Measurements from ENCODE around the gene GLTP. TPM values are rescaled to one million over a fixed set of nuclear protein-coding genes. Genes with fewer than 3 reads are reported as not detected.

GLTP gene
- total and polyA plus RNA-seq, 3 donors from 2014 or later, result 20.0 to 27.1 (median 23.1) TPM

GRCh38 chr12:109814600-109815150, 65.7 kb downstream of the GLTP start:
- 77 to 90% methylated on average over 12 to 18 of the region's 20 CpGs for WGBS, 2 donors
- no peak for DNase-seq
- TF ChIP-seq, protein P1, sequence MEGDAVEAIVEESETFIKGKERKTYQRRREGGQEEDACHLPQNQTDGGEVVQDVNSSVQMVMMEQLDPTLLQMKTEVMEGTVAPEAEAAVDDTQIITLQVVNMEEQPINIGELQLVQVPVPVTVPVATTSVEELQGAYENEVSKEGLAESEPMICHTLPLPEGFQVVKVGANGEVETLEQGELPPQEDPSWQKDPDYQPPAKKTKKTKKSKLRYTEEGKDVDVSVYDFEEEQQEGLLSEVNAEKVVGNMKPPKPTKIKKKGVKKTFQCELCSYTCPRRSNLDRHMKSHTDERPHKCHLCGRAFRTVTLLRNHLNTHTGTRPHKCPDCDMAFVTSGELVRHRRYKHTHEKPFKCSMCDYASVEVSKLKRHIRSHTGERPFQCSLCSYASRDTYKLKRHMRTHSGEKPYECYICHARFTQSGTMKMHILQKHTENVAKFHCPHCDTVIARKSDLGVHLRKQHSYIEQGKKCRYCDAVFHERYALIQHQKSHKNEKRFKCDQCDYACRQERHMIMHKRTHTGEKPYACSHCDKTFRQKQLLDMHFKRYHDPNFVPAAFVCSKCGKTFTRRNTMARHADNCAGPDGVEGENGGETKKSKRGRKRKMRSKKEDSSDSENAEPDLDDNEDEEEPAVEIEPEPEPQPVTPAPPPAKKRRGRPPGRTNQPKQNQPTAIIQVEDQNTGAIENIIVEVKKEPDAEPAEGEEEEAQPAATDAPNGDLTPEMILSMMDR (IDR thresholded peaks at IDR 0.05), result no peak
- no peak for TF ChIP-seq POLR2A (IDR thresholded peaks at IDR 0.05)
- Histone ChIP-seq H3K27me3 (no peaks in the 10 kb centered on the region), H3K9me3 (no peaks in the 10 kb centered on the region), H3K4me3 (no peak overlapping the region), H3K27ac (no peak overlapping the region), H3K4me1 (no peaks in the 10 kb centered on the region), H3K36me3 (ENCODE audit: low read depth, missing control alignments) (no peaks in the 10 kb centered on the region)
- intact Hi-C loops (cut with DNase I; ENCODE audit: low total_unique reads), result no loop called here

DNA sequence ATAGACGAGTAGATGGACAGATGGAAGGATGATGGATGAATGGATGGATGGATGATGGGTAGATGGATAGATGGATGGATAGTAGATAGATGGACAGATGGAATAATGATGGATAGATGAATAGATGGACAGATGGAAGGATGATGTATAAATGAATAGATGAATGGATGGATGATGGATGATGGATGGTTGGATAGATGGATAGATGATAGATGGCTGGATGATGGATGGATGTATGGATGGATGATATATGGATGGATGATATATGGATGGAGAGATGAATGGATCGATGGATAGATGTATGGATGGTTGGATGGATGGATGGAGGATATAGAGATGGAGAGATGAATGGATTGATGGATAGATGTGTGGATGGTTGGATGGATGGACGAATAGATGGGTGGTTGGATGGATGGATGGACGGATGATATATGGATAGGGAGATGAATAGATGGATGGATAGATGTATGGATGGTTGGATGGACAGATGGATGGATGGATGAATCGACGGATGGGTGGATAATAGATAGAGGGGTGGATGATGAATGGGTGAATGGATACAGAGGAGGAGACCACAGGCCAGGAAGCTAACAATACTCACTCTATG, 66.4 kb downstream of the GLTP start:
- TF ChIP-seq POLR2A (IDR thresholded peaks at IDR 0.05), result no peak
- TF ChIP-seq, protein P1 (IDR thresholded peaks at IDR 0.05), result no peak
- no peaks in the 10 kb centered on the region for H3K9me3 ChIP-seq
- H3K4me3 ChIP-seq, result no peak overlapping the region
- DNase-seq, result no peak
- no peaks in the 10 kb centered on the region for H3K36me3 ChIP-seq (ENCODE audit: low read depth, missing control alignments)
- WGBS, 2 donors, result 89 to 91% methylated on average over 6 of the region's 6 CpGs
- H3K27ac ChIP-seq, result no peak overlapping the region
- H3K27me3 ChIP-seq, result no peaks in the 10 kb centered on the region
- intact Hi-C loops (cut with DNase I; ENCODE audit: low total_unique reads), result no loop called here
- H3K4me1 ChIP-seq, result no peaks in the 10 kb centered on the region

DNA sequence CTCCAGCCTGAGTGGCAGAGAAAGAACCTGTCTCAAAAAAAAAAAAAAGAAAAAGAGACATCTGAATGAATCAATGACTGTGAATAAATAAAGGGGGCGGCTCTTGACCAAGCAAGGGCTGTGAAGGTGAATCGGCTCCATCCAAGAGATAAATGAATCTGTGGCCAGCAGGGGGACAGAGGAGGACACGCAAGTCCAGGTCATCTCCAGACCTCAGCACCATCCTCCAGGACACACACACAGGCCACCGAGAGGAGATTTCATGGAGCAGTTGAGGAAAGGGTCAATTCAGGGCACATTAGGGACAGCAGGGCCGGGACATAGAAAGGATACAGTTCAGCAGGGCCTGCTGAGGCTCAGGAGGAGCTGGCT, 68.7 kb downstream of the GLTP start:
- intact Hi-C loops (cut with DNase I; ENCODE audit: low total_unique reads), result no loop called here
- no peaks in the 10 kb centered on the region for H3K4me1 ChIP-seq
- TF ChIP-seq, protein P1 (IDR thresholded peaks at IDR 0.05), result no peak
- TF ChIP-seq POLR2A (IDR thresholded peaks at IDR 0.05), result no peak

GRCh38 chr12:109810954-109811623, 69.3 kb downstream of the GLTP start:
- H3K4me1 ChIP-seq, result no peaks in the 10 kb centered on the region
- DNase-seq, result no peak
- TF ChIP-seq, protein P1 (IDR thresholded peaks at IDR 0.05), result no peak
- TF ChIP-seq POLR2A (IDR thresholded peaks at IDR 0.05), result no peak
- intact Hi-C loops (cut with DNase I; ENCODE audit: low total_unique reads), result no loop called here
- no peak overlapping the region for H3K27ac ChIP-seq
- no peaks in the 10 kb centered on the region for H3K36me3 ChIP-seq (ENCODE audit: low read depth, missing control alignments)
- H3K4me3 ChIP-seq, result no peak overlapping the region
- no peaks in the 10 kb centered on the region for H3K27me3 ChIP-seq
- 79 to 88% methylated on average over 10 of the region's 10 CpGs for WGBS, 2 donors
- H3K9me3 ChIP-seq, result no peaks in the 10 kb centered on the region

More for the DNA sequence above, 68.7 kb downstream of the GLTP start:
- 74 to 80% methylated on average over 5 of the region's 5 CpGs for WGBS, 2 donors
- Histone ChIP-seq H3K4me3 (no peak overlapping the region), H3K36me3 (ENCODE audit: low read depth, missing control alignments) (no peaks in the 10 kb centered on the region), H3K27ac (no peak overlapping the region), H3K9me3 (no peaks in the 10 kb centered on the region), H3K27me3 (no peaks in the 10 kb centered on the region)
- no peak for DNase-seq
